Stimulated activated CD8-positive, alpha-beta memory T cell treated with anti-CD3 and anti-CD28 coated beads, Interleukin-2, amount 100 ng/mL, for 1 hour (primary cell): ENCODE results near the gene MET.

Experiments used
- DNase-seq, 2 donors: peaks; one replicate each; pipeline ENCODE4 v3.0.0-alpha.2; 2020; ENCODE audit warnings: low read depth in 2 of 2

The MET gene

DNA sequence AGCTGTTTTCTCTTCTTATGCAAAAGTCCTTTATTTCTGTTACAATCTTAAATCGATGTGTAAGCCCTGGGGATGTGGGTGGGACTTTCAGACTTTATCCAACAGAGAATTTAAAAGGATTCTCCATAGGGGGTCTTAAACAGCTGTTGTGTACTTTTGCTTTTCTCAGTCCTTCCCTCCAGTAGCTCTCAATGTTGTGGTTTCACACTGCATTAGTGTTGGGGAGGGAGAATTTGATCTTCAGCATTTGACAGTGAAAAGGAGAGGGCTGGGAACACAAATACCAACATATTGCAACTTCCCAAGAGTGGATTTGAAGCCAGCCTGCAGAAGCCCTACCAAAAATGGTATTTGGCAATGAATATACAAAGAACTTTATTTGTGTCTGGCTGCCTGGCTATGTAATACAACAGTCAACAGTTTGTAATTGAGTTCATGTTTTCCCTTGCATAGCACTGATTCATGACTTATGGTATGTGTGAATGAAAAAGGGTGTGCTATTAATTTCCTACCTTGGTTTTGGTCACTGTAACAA lies 110.2 kb downstream of the MET start:
- no peak for DNase-seq

DNA sequence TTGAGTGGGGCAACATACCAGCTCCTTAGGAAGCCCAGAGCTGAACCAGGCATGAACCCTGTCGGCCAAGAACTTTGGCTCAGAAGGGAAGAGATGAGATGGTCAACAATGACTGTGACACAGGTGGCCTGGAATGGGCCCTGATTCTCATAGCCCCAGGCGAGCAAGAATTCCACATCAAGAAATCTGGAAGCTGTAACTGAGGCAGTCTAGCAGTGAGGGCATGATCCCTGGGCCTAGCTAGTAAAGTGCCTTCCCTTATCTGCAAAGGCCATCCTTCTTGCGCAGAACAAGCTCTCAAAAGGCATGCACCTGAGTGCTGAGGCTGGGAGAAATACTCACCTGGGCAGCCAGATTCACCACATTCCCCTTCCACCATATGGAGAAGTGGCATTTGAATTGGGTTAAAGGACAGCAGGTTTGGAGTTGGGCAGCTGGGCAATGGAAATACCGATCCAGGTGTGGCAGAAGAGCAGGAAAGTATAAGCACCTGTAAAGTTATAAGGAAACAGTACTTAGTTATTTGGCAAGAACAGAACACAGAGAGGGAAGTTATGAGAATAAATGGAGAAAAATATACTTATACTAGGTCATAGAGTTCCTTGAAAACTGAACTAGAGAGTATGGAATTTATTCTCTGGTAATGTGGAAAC lies 111.8 kb downstream of the MET start:
- no peak for DNase-seq

DNA sequence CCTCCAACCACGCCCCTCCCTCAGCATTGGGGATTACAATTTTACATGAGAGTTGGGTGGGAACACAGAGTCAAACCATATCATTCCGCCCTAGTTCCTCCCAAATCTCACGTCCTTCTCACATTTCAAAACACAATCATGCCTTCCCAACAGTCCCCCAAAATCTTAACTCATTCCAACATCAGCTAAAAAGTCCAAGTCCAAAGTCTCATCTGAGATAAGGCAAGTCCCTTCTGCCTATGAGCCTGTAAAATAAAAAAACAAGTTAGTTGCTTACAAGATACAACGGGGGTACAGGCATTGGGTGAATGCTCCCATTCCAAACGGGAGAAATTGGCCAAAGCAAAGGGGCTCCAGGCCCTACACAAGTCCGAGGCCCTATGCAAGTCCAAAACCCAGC lies 112.7 kb downstream of the MET start:
- no peak for DNase-seq

DNA sequence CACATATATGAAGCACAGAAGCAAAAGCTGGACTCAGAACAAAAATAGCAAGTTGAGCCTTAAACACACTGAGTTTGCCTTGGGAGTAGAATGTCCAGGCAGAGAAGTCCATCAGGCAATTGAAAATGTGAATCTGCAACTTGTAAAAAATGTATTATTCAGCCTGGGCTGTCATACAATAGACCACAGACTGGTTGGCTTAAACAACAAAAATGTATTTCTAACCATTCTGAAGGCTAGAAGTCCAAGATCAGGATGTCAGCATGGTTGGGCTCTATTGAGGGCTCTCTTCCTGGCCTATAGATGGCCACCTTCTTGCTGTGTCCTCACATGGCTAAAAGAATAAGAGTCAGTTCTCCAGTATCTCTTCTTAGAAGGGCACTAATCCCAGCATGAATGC lies 113.8 kb downstream of the MET start:
- DNase-seq = no peak

DNA sequence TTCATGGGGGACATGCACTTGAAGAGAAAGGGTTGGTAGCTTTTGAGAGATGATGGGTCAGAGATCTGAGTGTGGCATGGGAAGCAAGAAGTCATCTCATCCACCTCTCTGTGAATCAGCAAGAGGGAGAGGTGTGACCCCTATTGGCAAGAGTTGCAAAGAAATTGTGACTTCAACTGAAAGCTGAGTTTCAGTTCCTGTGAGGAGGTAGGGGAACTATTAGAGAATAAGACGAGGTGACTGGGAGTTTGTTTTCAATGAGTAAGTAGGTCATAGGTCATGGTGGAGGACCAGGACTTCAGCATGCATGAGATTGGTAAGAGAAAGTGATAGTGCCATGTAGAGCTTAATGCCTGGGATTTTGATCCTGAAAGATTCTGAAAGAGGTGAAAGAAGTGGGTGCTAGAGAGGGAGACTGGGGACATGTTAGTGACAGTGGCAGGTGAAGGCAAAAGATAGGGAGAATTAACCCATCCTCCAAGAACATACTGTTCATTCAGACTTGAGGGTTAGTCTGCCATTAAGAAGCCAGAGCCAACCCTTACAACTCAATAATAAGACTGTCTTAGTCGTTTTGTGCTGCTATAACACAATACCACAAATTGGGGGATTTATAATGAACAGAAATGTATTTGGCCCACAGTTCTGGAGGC lies 114.9 kb downstream of the MET start:
- DNase-seq = no peak

DNA sequence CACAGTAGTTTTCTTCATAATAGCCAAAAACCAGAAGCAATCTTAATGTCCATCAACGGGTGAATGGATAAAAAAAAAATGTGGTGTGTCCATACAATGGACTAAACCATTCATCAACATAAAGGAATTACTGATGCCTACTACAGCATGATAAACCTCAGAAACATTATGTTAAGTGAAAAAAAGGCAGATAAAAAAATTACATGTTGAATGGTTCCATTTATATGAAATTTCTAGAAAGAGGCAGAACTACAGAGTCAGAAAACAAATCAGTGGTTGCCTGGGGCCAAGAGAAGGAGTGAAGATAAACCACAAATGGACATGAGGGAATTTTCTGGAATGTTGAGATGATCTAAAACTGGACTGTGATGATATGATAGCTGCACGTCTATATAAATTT lies 115.9 kb downstream of the MET start:
- DNase-seq = no peak

DNA sequence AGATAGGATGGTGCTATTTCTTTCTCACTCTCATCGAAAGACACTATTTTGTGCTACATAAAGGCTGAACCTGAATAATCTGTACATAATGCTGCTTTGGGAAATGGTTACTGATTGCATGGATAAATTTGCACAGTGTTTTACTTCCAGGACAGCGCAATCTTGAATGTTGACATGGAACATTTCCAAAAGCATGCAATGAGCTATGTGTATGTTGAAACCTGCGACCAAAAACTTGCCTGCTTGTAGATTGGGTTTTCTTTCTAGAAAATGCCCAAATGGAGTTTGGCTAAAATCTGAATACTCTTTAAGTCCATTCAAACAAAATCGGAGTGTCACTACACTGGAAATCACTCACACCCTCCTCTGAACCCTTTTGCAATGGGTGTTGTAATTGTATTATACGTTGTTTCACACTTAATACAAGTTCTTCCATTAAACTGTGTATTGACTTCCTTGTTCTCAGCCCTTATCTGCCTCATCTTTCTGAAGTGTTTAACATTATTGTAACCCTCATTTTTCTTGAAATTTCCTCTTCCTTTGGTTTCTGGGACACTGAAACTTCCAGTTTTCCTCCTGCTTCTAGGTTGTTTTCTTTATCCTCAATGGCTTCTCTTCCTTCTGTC lies 116.7 kb downstream of the MET start:
- no peak for DNase-seq

DNA sequence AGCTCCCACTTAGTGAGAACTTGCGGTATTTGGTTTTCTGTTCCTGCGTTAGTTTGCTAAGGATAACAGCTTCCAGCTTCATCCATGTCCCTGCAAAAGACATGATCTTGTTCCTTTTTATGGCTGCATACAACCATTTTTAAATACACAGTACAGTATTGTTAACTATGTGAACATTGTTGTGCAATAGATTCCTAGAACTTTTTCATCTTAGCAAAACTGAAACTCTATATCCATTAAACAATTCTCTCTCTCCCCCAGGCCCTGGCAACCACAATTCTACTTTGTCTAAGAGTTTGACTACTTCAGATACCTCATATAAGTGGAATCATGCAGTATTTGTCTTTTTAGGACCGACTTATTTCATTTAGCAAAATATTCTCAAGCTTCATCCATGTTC lies 118.0 kb downstream of the MET start:
- DNase-seq = no peak

DNA sequence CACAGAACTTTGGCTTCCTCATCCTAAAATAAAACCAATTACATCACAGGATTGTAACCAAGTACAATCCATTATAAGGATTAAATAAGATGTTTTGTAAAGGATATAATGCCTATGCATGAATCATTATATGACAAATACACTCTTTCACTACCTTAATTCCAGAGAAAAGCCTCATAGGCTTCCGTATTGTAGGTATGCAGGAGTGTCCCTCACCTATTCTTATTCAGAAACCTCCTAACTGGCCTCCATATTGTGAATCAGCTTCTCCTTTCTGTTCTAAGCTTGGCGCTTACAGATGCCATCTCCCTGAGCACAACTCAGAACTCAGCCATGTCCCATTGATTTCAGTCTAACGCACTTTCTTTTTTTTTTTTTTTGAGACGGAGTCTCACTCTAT lies 120.8 kb downstream of the MET start:
- DNase-seq = no peak

DNA sequence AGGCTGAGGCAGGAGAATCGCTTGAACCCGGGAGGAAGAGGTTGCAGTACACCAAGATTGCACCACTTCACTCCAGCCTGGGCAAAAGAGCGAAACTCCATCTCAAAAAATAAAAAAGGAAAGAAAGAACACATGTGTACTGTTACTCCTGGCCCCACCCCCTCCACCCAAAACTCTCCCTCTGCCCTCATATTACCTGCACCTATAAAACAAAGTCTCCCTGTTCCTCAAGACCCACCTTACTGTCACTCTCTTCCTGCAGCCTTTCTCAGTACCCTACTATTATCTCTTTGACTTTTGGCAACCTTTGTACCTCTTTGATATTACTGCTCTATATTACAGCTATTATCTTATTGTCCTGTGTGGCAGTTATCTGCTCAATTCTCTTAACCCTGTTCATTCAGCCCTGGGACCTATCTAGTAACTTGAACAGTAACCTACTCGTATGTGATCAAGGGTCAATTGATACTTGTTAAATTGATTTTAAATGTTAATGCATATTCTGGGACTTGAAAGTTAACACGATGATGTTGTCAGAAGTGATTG lies 121.9 kb downstream of the MET start:
- DNase-seq = no peak

DNA sequence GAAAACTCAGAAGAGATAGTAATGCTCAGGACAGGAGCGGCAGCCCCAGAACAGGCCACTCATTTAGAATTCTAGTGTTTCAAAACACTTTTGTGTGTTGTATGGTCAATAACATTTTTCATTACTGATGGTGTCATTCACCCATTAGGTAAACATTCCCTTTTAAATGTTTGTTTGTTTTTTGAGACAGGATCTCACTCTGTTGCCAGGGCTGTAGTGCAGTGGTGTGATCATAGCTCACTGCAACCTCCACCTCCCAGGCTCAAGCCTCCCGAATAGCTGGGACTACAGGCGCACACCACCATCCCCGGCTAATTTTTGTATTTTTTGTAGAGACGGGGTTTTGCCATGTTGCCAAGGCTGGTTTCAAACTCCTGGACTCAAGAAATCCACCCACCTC lies 124.5 kb downstream of the MET start:
- DNase-seq = no peak

DNA sequence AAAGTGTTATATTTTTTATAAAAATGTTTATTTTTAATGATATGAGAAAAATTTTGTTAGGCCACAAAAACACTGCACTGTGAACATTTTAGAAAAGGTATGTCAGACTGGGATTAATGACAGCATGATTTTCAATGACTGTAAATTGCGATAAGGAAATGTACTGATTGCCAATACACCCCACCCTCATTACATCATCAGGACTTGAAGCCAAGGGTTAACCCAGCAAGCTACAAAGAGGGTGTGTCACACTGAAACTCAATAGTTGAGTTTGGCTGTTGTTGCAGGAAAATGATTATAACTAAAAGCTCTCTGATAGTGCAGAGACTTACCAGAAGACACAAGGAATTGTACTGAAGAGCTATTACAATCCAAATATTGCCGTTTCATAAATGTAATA lies 125.6 kb downstream of the MET start:
- DNase-seq = no peak

DNA sequence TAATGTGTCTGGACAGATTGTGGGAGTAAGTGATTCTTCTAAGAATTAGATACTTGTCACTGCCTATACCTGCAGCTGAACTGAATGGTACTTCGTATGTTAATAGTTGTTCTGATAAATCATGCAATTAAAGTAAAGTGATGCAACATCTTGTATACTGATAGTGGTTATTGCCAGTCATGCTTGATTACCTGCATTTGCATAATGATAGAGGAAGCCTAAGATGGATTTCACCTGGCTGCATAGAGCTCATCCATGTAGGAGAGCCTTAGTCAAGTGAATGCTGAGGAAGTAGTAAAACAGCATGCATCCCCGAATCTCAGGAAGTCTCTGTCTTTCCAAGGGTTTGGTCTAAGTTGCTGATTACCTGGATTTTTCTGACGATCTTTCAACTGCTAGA lies 126.2 kb downstream of the MET start:
- DNase-seq = no peak

DNA sequence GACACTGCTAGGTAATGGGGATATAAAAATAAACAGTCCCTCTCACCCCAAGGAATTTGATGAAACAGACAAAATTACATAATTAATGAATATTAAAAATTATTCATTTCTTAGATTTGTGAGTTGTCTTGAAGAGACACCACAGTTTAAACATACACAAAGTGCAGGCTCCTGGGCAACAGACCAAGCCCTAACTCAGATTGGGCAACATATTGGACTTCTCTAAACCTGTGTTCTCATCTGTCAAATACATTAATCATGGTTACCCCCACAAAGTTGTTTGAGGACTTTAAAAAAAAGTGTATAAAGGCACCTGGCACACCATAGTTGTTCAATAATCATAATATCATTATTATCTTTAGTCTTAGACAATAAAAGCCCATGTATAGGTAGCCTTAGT lies 127.9 kb downstream of the MET start:
- DNase-seq = no peak

DNA sequence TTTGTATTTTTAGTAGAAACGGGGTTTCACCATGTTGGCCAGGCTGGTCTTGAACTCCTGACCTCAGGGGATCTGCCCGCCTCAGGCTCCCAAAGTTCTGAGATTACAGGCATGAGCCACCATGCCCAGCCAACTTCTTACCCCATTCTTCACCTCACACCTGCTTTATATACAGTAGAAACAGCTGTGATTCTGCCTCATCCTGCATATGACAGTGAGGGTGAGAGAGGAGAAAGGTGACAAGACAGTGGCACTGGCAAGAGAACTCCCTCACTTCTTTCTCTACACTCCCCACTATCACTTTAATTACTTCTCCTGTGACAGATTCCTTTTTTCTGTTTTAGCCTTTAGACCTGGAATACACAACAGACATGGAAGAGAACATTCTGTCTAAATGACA lies 128.6 kb downstream of the MET start:
- DNase-seq = no peak

DNA sequence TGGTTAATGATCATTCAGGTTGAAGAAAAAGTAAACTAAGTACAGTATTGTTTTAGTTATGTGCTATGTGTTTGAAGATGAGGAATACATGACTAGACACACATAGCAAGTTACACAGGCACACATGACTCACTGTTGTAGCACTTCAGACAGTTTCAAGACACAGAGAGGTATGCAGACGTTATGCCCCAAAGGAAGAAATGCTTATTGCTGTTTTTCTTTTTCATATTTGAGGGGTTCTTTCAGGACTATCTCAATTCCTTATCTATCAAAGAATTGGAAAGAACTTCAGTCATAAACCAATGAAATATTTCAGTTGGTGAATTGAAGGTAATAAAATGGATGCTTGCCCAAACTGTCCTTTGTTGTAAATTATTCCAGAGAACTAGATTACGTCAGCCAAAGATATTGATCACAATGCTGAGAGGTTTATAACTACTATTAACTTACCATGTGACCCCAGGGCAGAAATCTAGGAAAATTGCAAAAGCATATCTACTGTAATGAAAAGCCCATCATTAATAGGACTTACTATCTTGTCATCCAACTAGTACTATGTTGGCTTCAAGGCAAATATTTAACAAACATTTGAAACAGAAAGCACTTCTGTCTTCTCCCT lies 129.2 kb downstream of the MET start:
- no peak for DNase-seq

DNA sequence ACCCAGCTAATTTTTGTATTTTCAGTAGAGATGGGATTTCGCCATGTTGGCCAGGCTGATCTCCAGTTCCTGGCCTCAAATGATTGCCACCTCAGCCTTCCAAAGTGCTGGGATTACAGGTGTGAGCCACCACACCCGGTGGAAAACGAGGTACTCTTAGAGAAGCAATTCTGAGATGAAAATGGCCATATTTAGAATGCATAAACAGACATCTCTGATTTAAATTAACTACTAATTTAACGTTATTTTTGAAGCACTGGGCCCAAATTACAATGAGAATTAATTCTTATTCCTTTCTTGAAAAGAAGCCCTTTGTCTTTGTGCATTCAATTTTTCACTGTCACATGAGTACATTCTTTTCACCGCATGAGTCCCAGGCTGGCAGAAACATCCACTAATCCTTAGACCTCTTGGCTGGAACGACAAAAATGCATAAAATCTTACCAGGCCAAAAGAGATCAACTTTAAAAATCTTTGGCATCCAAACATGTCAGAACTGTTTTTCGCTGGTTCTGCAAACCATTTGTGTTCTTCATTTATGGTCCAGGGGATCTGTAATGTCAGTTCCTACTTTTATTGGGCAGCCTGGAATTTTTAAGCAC lies 130.2 kb downstream of the MET start:
- DNase-seq = no peak

DNA sequence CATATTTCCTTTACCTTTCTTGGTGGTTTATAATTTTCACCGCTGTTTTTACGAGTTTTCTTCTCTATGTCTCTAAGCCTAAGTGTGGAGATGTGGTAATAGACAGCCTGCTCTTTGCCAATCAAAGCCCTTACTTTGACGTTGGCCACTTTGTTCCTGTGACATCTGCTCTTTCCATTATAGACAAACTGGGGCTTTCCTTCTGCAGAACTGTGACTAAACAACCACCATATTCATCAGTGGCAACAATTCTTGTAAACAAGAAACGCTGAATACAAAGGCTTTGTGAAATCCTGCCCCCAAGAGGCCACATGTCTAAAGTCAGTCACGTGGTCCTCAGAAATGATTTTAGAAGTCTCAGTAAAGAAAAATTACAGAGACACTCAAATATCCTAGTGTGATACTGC lies 130.8 kb downstream of the MET start:
- DNase-seq = no peak

DNA sequence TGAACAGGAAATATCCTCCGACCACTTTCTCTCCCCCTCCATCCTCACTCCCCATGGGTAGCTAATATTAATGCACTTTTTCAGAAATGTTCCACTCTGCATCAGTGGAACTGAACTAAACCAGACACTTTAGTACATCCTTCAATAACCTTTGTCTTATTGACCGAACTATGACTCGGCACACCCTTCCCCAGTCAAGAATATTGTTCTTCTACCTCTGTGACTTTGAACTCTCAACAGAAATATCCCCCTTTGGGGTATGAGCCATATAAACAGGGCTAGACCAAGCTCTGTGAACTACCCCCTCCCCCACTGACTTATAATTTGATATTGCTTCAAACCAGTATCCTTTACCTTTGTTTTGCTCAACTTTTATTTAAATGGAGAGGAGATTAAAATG lies 132.5 kb downstream of the MET start:
- no peak for DNase-seq

DNA sequence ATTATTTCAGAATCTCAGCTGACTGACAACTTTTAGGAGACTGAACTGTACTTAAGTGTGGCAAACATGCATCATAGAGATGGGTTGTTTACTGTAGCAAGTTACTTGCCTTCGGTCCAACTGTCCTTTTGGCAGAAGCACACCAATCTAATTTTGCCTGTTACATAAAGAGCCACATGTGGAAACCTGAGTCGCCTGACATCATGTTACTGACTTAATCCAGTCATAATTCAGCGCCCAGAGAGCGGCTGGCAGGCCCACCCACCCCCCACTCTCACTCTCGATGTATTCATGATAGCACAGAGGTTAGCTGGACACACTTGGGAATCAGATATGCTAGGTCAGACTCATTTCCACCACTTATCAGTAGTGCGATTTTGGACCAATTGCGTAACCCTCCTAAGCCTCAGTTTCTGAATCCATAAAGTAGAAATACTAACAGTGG lies 133.1 kb downstream of the MET start:
- no peak for DNase-seq

DNA sequence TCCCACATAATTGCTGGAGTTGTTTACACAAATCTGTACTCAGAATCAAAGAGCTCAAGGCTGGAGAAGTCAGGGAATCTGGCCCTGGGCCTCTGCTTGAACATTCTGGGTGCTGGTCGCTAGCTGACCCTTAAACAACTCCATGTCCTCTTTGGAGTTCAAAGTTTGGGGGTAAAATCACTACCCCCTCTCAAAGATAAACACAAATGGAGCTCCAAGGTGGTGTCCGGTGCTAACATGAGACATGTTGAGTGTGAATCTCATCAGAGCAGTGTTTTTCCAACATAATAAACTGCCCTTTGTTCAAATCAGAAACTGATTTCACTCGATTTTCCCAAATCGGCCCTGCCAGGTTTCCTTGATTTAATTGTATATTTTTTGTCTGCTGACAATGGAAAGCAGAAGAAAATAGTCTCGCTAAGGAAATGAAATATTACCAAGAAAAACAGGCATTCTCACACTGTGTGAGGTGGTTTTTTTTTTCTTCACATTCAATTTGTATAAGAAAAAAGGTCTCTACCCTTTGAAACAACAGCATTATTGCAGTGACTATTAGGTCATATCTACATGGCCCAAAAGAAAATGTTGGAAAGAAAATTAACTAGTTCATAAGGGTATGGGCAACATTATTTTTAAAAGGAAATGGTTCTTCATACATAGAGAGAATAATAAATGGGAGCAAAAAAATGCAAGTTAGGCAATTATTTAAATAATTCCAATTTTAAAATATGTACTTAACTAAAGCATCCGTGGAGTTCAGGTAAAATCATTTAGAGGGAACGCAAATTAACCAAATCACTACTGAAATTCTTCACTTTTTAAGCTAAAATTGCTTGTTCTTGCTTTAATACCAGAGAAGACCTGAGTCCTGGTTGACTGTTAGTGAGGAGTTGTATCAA lies 134.3 kb downstream of the MET start:
- DNase-seq = no peak
